H1 (cell line): ENCODE results near the gene CFAP53. TPM values are rescaled to one million over a fixed set of nuclear protein-coding genes. Genes with fewer than 3 reads are reported as not detected.

Experiments
- CTCF ChIA-PET: fragments of 300-600 bp; sonication (Branson Sonifier 250); formaldehyde crosslinking; loops from one replicate; lab custom pipeline; 2021; ENCODE audit not compliant: partially characterized antibody; lab: Charles Lee
- POLR2A ChIA-PET: fragments of 300-600 bp; sonication (Branson Sonifier 250); formaldehyde crosslinking; loops from one replicate; lab custom pipeline; 2021; ENCODE audit warnings: inconsistent platforms; ENCODE audit not compliant: partially characterized antibody; lab: Charles Lee
- DNase-seq, 2 experiments: peaks; one replicate each; pipeline versions ENCODE4 v3.0.0 to v3.0.0-alpha.2; 2010 to 2022; ENCODE audit warnings: low spot score in 2 of 2, low read depth in 1 of 2, mixed read lengths in 1 of 2
- FAIRE-seq: peaks from 2 replicates; lab custom pipeline; 2011; peaks lifted over from hg19 to GRCh38; lab: Jason Lieb, UNC
- H2AFZ ChIP-seq: 2 replicates; pipeline ENCODE4 v1.8.1; 2012; ENCODE audit warnings: low read length, inconsistent platforms
- H2AK5ac ChIP-seq: 2 replicates; pipeline ENCODE4 v1.6.1; 2013; ENCODE audit warnings: low read depth, low read length
- H2BK120ac ChIP-seq: replicated peaks from 2 replicates; pipeline ENCODE3; 2013; ENCODE audit warnings: low read depth, low read length, inconsistent platforms
- H2BK12ac ChIP-seq: 2 replicates; pipeline ENCODE4 v1.6.1; 2013; ENCODE audit warnings: low read depth, low read length
- H2BK15ac ChIP-seq: 2 replicates; pipeline ENCODE4 v1.6.1; 2013; ENCODE audit warnings: low read length
- H2BK20ac ChIP-seq: 2 replicates; pipeline ENCODE4 v1.6.1; 2013; ENCODE audit warnings: low read length
- H2BK5ac ChIP-seq: 2 replicates; pipeline ENCODE4 v1.6.1; 2013; ENCODE audit warnings: low read depth, low read length
- H3K14ac ChIP-seq: 2 replicates; pipeline ENCODE4 v1.6.1; 2013; ENCODE audit warnings: inconsistent platforms; ENCODE audit not compliant: insufficient read length
- H3K18ac ChIP-seq: 2 replicates; pipeline ENCODE4 v1.6.1; 2013; ENCODE audit warnings: low read length; ENCODE audit errors: extremely low read depth
- H3K23ac ChIP-seq: 2 replicates; pipeline ENCODE4 v1.6.1; 2013; ENCODE audit warnings: inconsistent platforms; ENCODE audit not compliant: insufficient read length
- H3K23me2 ChIP-seq: 2 replicates; pipeline ENCODE4 v1.6.1; 2013; ENCODE audit warnings: low read depth, low read length
- H3K27ac ChIP-seq: 2 replicates; pipeline ENCODE4 v1.6.1; 2011; ENCODE audit warnings: low read depth, low read length, inconsistent platforms
- H3K27me3 ChIP-seq, 4 experiments: replicated peaks in 1 of 4; 1 replicate in 1 of 4; 2 replicates in 3 of 4; pipeline versions ENCODE4 v1.6.1 to v1.8.1; 2011 to 2013; ENCODE audit warnings: low read length in 3 of 4, mild to moderate bottlenecking in 3 of 4, inconsistent platforms in 2 of 4, mixed read lengths in 2 of 4, moderate library complexity in 1 of 4; ENCODE audit not compliant: control insufficient read depth in 3 of 4, insufficient read depth in 3 of 4; ENCODE audit errors: extremely low read depth in 1 of 4
- H3K36me3 ChIP-seq, 4 experiments: 2 replicates each; pipeline versions ENCODE4 v1.6.1 to v1.8.1; 2011 to 2013; ENCODE audit warnings: mild to moderate bottlenecking in 4 of 4, low read length in 3 of 4, moderate library complexity in 2 of 4, control low read depth in 1 of 4, inconsistent platforms in 1 of 4; ENCODE audit not compliant: insufficient read depth in 4 of 4, control insufficient read depth in 2 of 4
- H3K4ac ChIP-seq: replicated peaks from 2 replicates; pipeline ENCODE3; 2013; ENCODE audit warnings: low read length, low read depth, mixed read lengths, inconsistent platforms; ENCODE audit not compliant: insufficient read length
- H3K4me1 ChIP-seq, 4 experiments: replicated peaks in 1 of 4; 1 replicate in 1 of 4; 2 replicates in 3 of 4; pipeline versions ENCODE4 v1.6.1 to v1.8.1; 2011 to 2013; ENCODE audit warnings: low read length in 3 of 4, inconsistent platforms in 2 of 4, mixed read lengths in 1 of 4; ENCODE audit not compliant: insufficient read depth in 4 of 4, control insufficient read depth in 3 of 4
- H3K4me2 ChIP-seq, 2 experiments: 2 replicates each; pipeline versions ENCODE4 v1.6.1 to v1.8.1; 2011 to 2013; ENCODE audit warnings: low read depth in 2 of 2, low read length in 2 of 2, control low read depth in 1 of 2, inconsistent platforms in 1 of 2, mild to moderate bottlenecking in 1 of 2; ENCODE audit not compliant: insufficient read depth in 1 of 2
- H3K4me3 ChIP-seq, 4 experiments: fragments of 200-600, 300-600 bp in 1 of 4; sonication (generic), shearing (Covaris generic), sonication (Bioruptor Twin) in 1 of 4; 2 replicates each; pipeline versions ENCODE4 v1.5.1 to v1.8.1; 2011 to 2016; ENCODE audit warnings: low read length in 4 of 4, low read depth in 3 of 4, control low read depth in 2 of 4, inconsistent platforms in 2 of 4, mild to moderate bottlenecking in 2 of 4, mixed read lengths in 1 of 4, moderate library complexity in 1 of 4; ENCODE audit not compliant: insufficient read depth in 2 of 4; ENCODE audit errors: extremely low read depth in 1 of 4
- H3K56ac ChIP-seq: replicated peaks from 2 replicates; pipeline ENCODE3; 2013; ENCODE audit warnings: low read depth, mild to moderate bottlenecking, mixed read lengths, low read length, inconsistent platforms; ENCODE audit not compliant: insufficient read length
- H3K79me1 ChIP-seq: 2 replicates; pipeline ENCODE4 v1.6.1; 2013; ENCODE audit warnings: low read depth, low read length, control low read depth
- H3K79me2 ChIP-seq, 2 experiments: 2 replicates each; pipeline versions ENCODE4 v1.6.1 to v1.8.1; 2012 to 2013; ENCODE audit warnings: low read length in 2 of 2, mild to moderate bottlenecking in 2 of 2, inconsistent platforms in 1 of 2; ENCODE audit not compliant: insufficient read depth in 2 of 2, control insufficient read depth in 1 of 2
- H3K9ac ChIP-seq, 4 experiments: replicated peaks in 1 of 4; 1 replicate in 1 of 4; 2 replicates in 3 of 4; pipeline versions ENCODE4 v1.6.1 to v1.8.1; 2011 to 2013; ENCODE audit warnings: low read depth in 3 of 4, low read length in 3 of 4, control low read depth in 2 of 4, mild to moderate bottlenecking in 2 of 4, moderate library complexity in 2 of 4, inconsistent platforms in 1 of 4; ENCODE audit errors: extremely low read depth in 1 of 4
- H3K9me3 ChIP-seq, 2 experiments: 2 replicates each; pipeline versions ENCODE4 v1.6.1 to v1.8.1; 2012 to 2013; ENCODE audit warnings: mild to moderate bottlenecking in 2 of 2, moderate library complexity in 2 of 2, control low read depth in 1 of 2, inconsistent platforms in 1 of 2, low read depth in 1 of 2, low read length in 1 of 2, mixed read lengths in 1 of 2; ENCODE audit not compliant: insufficient read depth in 2 of 2
- H4K20me1 ChIP-seq, 2 experiments: replicated peaks in 1 of 2; 2 replicates each; pipeline versions ENCODE3 to v1.8.1; 2011 to 2013; ENCODE audit warnings: inconsistent platforms in 2 of 2, low read length in 2 of 2, mild to moderate bottlenecking in 1 of 2; ENCODE audit not compliant: insufficient read depth in 2 of 2, control insufficient read depth in 1 of 2
- H4K5ac ChIP-seq: 2 replicates; pipeline ENCODE4 v1.6.1; 2013; ENCODE audit warnings: low read length, low read depth, mixed read lengths, inconsistent platforms; ENCODE audit not compliant: insufficient read length
- H4K8ac ChIP-seq: 2 replicates; pipeline ENCODE4 v1.8.0; 2013; ENCODE audit warnings: mild to moderate bottlenecking, moderate library complexity, low read length, inconsistent platforms; ENCODE audit not compliant: insufficient read depth; ENCODE audit errors: extremely low read depth
- H4K91ac ChIP-seq: replicated peaks from 2 replicates; pipeline ENCODE3; 2013; ENCODE audit warnings: low read length, mixed read lengths, inconsistent platforms; ENCODE audit not compliant: insufficient read length
- whole genome bisulfite sequencing, 2 experiments: shearing (Covaris generic) in 1 of 2; methylation state at CpG; one replicate each; pipeline versions ENCODE4 v1.1.6 to v1.1.7; 2013 to 2015; ENCODE audit warnings: low lambda C conversion rate in 2 of 2, mixed read lengths in 2 of 2, inconsistent platforms in 1 of 2, low coverage in 1 of 2, missing lambda C conversion rate in 1 of 2; ENCODE audit not compliant: insufficient replicate concordance in 2 of 2, insufficient coverage in 1 of 2, insufficient read length in 1 of 2; ENCODE audit errors: extremely low coverage in 1 of 2, missing lambda C conversion rate in 1 of 2; 5-methylcytosine and 5-hydroxymethylcytosine counted together
- polyA plus RNA-seq, 7 experiments: library from polyadenylated mRNA; depleted of rRNA in 3 of 7; stranded (reverse) in 5 of 7; unstranded in 2 of 7; fragments of >200 nt in 5 of 7; fragments of 200-250 nt in 2 of 7; gene quantifications; 1 replicate in 5 of 7; 2 replicates in 1 of 7; 4 replicates in 1 of 7; pipeline versions ENCODE4 v1.2.1 to v1.2.3, GENCODE V29; 2011 to 2013; ENCODE audit warnings: missing spikeins in 2 of 7, mixed read lengths in 2 of 7
- total RNA-seq: library from RNA; stranded (reverse); fragmentation: NEBNext Ultra II Directional; extraction: Animal tissue kit (Norgen Biotek cat#: 25700); gene quantifications from 2 replicates; pipeline ENCODE4 v1.2.1, GENCODE V29; 2021

CFAP53 gene
- total and polyA plus RNA-seq, 2 of the 8 experiments (the other 6 are each of a cell fraction or from before 2014, with no cell fraction given) = 0.08 to 0.30 TPM

DNA sequence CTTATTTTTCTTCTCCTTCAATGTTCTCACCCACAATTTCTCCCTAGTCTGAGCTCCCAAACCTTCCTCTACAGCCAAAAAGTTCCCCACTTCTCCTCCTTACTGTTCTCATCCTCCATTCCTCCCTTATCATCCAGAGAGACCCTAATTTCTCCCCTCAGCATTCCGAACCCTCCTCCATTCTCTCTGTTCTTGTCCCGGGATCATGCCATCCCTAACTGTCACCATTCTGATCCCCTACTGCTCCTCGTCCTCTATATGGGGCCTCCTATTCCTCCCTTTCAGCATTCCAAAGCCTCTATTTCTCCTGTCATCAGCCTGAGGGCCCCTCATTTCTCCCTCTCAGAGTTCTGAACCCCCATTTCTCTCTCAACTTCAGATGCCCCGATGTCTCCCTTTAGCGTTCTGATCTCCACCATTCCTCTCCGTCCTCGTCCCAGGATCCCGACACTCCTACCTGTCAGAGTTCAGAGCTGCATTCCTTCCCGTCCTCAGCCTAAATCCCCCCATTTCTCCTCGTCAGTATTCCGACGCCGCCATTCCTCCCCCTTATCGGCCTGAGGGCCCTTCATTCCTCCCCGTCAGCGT is 14.5 kb upstream of the CFAP53 start:
- Histone ChIP-seq H4K5ac (peak overlapping the region; percentile 91), H2BK120ac (no peak overlapping the region), H3K56ac (peak overlapping the region; percentile 17), H3K14ac (no peak overlapping the region), H3K23me2 (peaks cover 12% of the 10 kb centered on the region), H2AK5ac (0 out of 2 replicates have a peak overlapping the region, but pooled peaks have one; percentile 4), H2AFZ (peak overlapping the region; percentile 92), H3K9me3 (no peaks in the 10 kb centered on the region), H3K27me3 (no peaks in the 10 kb centered on the region), H3K79me2 (peaks cover 0 to 23% of the 10 kb centered on the region in 2 experiments; a peak in 2 of 4 replicates), H3K27ac (peak overlapping the region; percentile 74), H3K4me2 (peak overlapping the region; percentile 91 to 97), H4K91ac (peak overlapping the region; percentile 94), H4K8ac (peak overlapping the region; percentile 73), H4K20me1 (peaks cover 2 to 9% of the 10 kb centered on the region in 2 experiments), H2BK15ac (0 out of 2 replicates have a peak overlapping the region, but pooled peaks have one; percentile 72), H3K36me3 (peaks cover 12 to 38% (median 34%) of the 10 kb centered on the region in 4 experiments), H3K4me3 (peak overlapping the region; percentile 93 to 97 (median 94)), H2BK20ac (no peak overlapping the region), H3K18ac (peak overlapping the region; percentile 97), H3K4ac (peak overlapping the region; percentile 24), H3K9ac (peak overlapping the region; percentile 9 to 89 (median 64)), H2BK5ac (peak overlapping the region; percentile 92; the same call in 1 of the 2 replicates), H2BK12ac (peak overlapping the region; percentile 68; the same call in 1 of the 2 replicates), H3K79me1 (peaks cover 6% of the 10 kb centered on the region; the same call in 1 of the 2 replicates), H3K4me1 (peaks cover 0 to 8% (median 3%) of the 10 kb centered on the region in 4 experiments; a peak in 4 of 7 replicates), H3K23ac (no peak overlapping the region)
- ChIA-PET POLR2A (interaction anchor here (0.7 to 1.2 kb wide), 5 partner anchors 11 to 21 kb away, joined by 3 to 6 read pairs (median 4); no protein-coding TSS in a partner anchor), CTCF (interaction anchor here (0.8 to 3.2 kb wide), 7 partner anchors 12 to 149 kb away, joined by 3 to 16 read pairs (median 4); no protein-coding TSS in a partner anchor)
- WGBS, 2 experiments = 8% methylated on average over 16 of the region's 16 CpGs; no CpG with 5 or more reads in 1 of the 2 experiments
- FAIRE-seq = no peak
- no peak for DNase-seq
